K562 (cell line): ENCODE results near the gene B4GALT7. TPM values are rescaled to one million over a fixed set of nuclear protein-coding genes. Genes with fewer than 3 reads are reported as not detected.

Experiments used
- KDM4B ChIP-seq, 2 experiments: fragments of 450-650 bp in 1 of 2; sonication (generic) in 1 of 2; IDR thresholded peaks; 2 replicates each; pipeline ENCODE4 v1.6.1; 2016 to 2017; ENCODE audit warnings: borderline replicate concordance in 2 of 2, antibody characterized with exemption in 1 of 2, low read depth in 1 of 2, mild to moderate bottlenecking in 1 of 2
- MEF2A ChIP-seq: IDR thresholded peaks from 2 replicates; pipeline ENCODE4 v1.6.1; 2011; ENCODE audit warnings: low read depth, mild to moderate bottlenecking, low read length, moderate library complexity; ENCODE audit not compliant: control insufficient read depth
- PHF8 ChIP-seq: fragments of 200-600 bp; sonication (generic); IDR thresholded peaks from 2 replicates; pipeline ENCODE4 v1.6.1; 2012; ENCODE audit warnings: mixed run types, mild to moderate bottlenecking, inconsistent platforms, low read length, moderate library complexity, borderline replicate concordance
- RBFOX2 ChIP-seq: fragments of 200-400 bp; formaldehyde crosslinking; IDR thresholded peaks from 2 replicates; pipeline ENCODE4 v1.6.1; 2017; ENCODE audit warnings: low read depth, mild to moderate bottlenecking, low read length, moderate library complexity
- REST ChIP-seq, 2 experiments: fragments of 450-650 bp; formaldehyde crosslinking in 1 of 2; IDR thresholded peaks; 2 replicates each; pipeline versions ENCODE4 v1.4.0 to v1.6.1; 2014 to 2020; ENCODE audit warnings: mild to moderate bottlenecking in 2 of 2, borderline replicate concordance in 1 of 2, low read depth in 1 of 2
- SAP30 ChIP-seq: fragments of 200-600 bp; sonication (generic); IDR thresholded peaks from 2 replicates; pipeline ENCODE4 v1.6.1; 2012; ENCODE audit warnings: borderline replicate concordance, low read depth, mild to moderate bottlenecking, moderate library complexity, low read length, control low read depth, inconsistent platforms; ENCODE audit not compliant: insufficient read depth, poor library complexity, severe bottlenecking
- TOE1 ChIP-seq, 2 experiments: fragments of 450-650 bp in 1 of 2; sonication (generic) in 1 of 2; formaldehyde crosslinking in 1 of 2; IDR thresholded peaks; 2 replicates each; pipeline versions ENCODE4 v1.7.1 to v1.8.0; 2016 to 2022; ENCODE audit warnings: borderline replicate concordance in 2 of 2, mild to moderate bottlenecking in 2 of 2, antibody characterized with exemption in 1 of 2, inconsistent platforms in 1 of 2, low read depth in 1 of 2, missing genetic modification reagents in 1 of 2, moderate library complexity in 1 of 2
- TRIM24 ChIP-seq, 2 experiments: fragments of 450-650 bp; IDR thresholded peaks; 2 replicates each; pipeline ENCODE4 v1.6.1; 2016
- ZBTB34 ChIP-seq: fragments of 250-450 bp; sonication (Bioruptor Pico); IDR thresholded peaks from 2 replicates; pipeline ENCODE4 v1.8.0; 2021; ENCODE audit warnings: mild to moderate bottlenecking, moderate library complexity
- ZEB2 ChIP-seq: fragments of 450-650 bp; IDR thresholded peaks from 2 replicates; pipeline ENCODE4 v1.6.1; 2016
- ZNF263 ChIP-seq: sonication (generic); formaldehyde crosslinking; IDR thresholded peaks from 2 replicates; pipeline ENCODE4 v1.8.0; 2022; ENCODE audit warnings: mild to moderate bottlenecking, missing genetic modification reagents, borderline replicate concordance
- polyA plus RNA-seq, 8 experiments: library from polyadenylated mRNA; depleted of rRNA in 4 of 8; stranded (reverse) in 5 of 8; unstranded in 3 of 8; fragments of >200 nt; fragmentation: Nextera tagmentation in 2 of 8; fragmentation: Illumina TruSeq in 1 of 8; extraction: Ambion mirVana in 2 of 8; extraction: Trizol in 1 of 8; gene quantifications; 2 replicates each; pipeline versions ENCODE4 v1.2.1 to v1.2.3, GENCODE V29; 2011 to 2014; ENCODE audit warnings: inconsistent platforms in 1 of 8, missing spikeins in 1 of 8
- total RNA-seq, 7 experiments: library from RNA; depleted of rRNA in 6 of 7; stranded (reverse); fragments of >200 nt in 6 of 7; fragmentation: Illumina TruSeq in 2 of 7; extraction: Trizol in 2 of 7; gene quantifications; 2 replicates each; pipeline versions ENCODE4 v1.2.1 to v1.2.3, GENCODE V29; 2011 to 2021; ENCODE audit warnings: low replicate concordance in 1 of 7
- TF ChIP-seq, protein P1 (sequence below): fragments of 450-650 bp; formaldehyde crosslinking; IDR thresholded peaks from 2 replicates; pipeline ENCODE4 v1.4.0; 2022; ENCODE audit warnings: missing genetic modification characterization
- TF ChIP-seq, protein P2 (sequence below): sonication (generic); formaldehyde crosslinking; IDR thresholded peaks from 2 replicates; pipeline ENCODE4 v1.9.0; 2022; ENCODE audit warnings: mild to moderate bottlenecking, missing genetic modification reagents

B4GALT7 gene
- total and polyA plus RNA-seq, 9 of the 15 experiments (the other 6 are each of a cell fraction or from before 2014, with no cell fraction given) = 0.34 to 17.7 (median 9.1) TPM

DNA sequence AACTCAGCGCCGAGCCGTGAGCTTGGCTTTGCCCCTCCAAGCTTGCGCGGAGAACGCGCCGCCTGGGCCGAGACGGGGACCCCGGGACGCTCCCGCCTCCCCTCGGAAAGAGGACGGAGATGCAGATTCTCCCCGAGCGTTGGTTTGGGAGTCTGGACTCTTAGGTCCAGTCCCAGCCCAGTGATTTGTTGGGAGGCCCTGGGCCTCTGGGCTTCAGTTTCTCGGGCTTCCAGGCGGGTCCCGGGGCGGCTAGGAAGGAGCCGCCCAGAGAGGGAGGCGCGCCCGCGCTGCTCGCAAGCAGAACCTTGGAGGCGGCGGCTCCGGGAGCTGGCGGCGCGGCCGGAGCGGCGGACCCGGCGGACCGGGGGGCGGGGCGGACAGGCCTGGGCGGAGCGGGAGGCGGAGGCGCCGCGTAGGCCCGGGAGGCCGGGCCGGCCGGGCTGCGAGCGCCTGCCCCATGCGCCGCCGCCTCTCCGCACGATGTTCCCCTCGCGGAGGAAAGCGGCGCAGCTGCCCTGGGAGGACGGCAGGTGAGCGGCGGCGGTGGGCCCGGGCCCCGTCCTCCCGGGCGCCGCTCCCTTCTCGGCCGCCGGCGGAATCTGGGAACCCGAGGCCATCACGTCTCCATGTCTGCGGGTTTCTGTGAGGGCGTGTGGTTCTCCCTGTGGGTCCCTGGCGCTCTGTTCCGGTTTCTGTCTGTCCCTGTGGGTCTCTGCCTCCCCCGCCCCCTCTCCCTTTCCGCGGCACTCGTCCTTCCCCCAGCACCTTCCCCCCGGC is at the start of gene B4GALT7 (continued):
- TF ChIP-seq, protein P1, sequence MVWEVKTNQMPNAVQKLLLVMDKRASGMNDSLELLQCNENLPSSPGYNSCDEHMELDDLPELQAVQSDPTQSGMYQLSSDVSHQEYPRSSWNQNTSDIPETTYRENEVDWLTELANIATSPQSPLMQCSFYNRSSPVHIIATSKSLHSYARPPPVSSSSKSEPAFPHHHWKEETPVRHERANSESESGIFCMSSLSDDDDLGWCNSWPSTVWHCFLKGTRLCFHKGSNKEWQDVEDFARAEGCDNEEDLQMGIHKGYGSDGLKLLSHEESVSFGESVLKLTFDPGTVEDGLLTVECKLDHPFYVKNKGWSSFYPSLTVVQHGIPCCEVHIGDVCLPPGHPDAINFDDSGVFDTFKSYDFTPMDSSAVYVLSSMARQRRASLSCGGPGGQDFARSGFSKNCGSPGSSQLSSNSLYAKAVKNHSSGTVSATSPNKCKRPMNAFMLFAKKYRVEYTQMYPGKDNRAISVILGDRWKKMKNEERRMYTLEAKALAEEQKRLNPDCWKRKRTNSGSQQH = no peak
- 0 out of 2 replicates have a peak, but pooled peaks have one; percentile 37 for TF ChIP-seq ZEB2
- TF ChIP-seq, protein P2, sequence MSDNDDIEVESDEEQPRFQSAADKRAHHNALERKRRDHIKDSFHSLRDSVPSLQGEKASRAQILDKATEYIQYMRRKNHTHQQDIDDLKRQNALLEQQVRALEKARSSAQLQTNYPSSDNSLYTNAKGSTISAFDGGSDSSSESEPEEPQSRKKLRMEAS (CRISPR knock-in tag) = peak; percentile 73
- no peak for TF ChIP-seq ZBTB34 (CRISPR knock-in tag)
- TF ChIP-seq KDM4B (IDR thresholded peaks at IDR 0.05; ENCODE audit: borderline replicate concordance in 2 of 2, low read depth in 1 of 2) = 0 out of 4 replicates have a peak, but pooled peaks of 1 of the 2 experiments have one; percentile 54
- peak; percentile 48; the same call in 1 of the 2 replicates for TF ChIP-seq ZNF263 (CRISPR knock-in tag)
- peak; percentile 80 for TF ChIP-seq RBFOX2
- TF ChIP-seq REST (IDR thresholded peaks at IDR 0.05; ENCODE audit: borderline replicate concordance) = peak; percentile 9; the same call in 1 of the 2 replicates
- TF ChIP-seq REST (CRISPR knock-in tag; IDR thresholded peaks at IDR 0.05; ENCODE audit: low read depth) = peak; percentile 64
- TF ChIP-seq SAP30 = peak; percentile 46
- TF ChIP-seq PHF8 = peak; percentile 94; the same call in 1 of the 2 replicates
- TF ChIP-seq TOE1 (IDR thresholded peaks at IDR 0.05; ENCODE audit: borderline replicate concordance) = 0 out of 2 replicates have a peak, but pooled peaks have one; percentile 52
- TF ChIP-seq TOE1 (CRISPR knock-in tag; IDR thresholded peaks at IDR 0.05; ENCODE audit: borderline replicate concordance, low read depth) = 0 out of 2 replicates have a peak, but pooled peaks have one; percentile 45
- TF ChIP-seq TRIM24 (IDR thresholded peaks at IDR 0.05) = peak in 1 of 2 experiments; percentile 96; a peak in 2 of 4 replicates
- TF ChIP-seq MEF2A = no peak; the same call in 1 of the 2 replicates
